Esophagus squamous epithelium (tissue), 5 donors: ENCODE results near the gene AHI1. TPM values are rescaled to one million over a fixed set of nuclear protein-coding genes. Genes with fewer than 3 reads are reported as not detected.

Experiments
- DNase-seq: peaks from one replicate; lab custom pipeline; 2025; lab: John Stamatoyannopoulos, UW
- H3K27ac ChIP-seq, 4 donors: fragments of 200-600 bp; sonication (generic); one replicate each; pipeline ENCODE4 v1.5.1; 2016 to 2019; ENCODE audit warnings: mild to moderate bottlenecking in 1 of 4
- H3K27me3 ChIP-seq, 4 donors: fragments of 200-600 bp; sonication (generic); 1 replicate in 3 of 4; 2 replicates in 1 of 4; pipeline versions ENCODE4 v1.5.1 to v1.6.0; 2017 to 2021; ENCODE audit warnings: antibody characterized with exemption in 1 of 4
- H3K36me3 ChIP-seq, 3 donors: fragments of 200-600 bp; sonication (generic); one replicate each; pipeline ENCODE4 v1.5.1; 2016 to 2019
- H3K4me1 ChIP-seq, 3 donors: fragments of 200-600 bp; sonication (generic); one replicate each; pipeline ENCODE4 v1.5.1; 2017 to 2019
- H3K4me3 ChIP-seq, 4 donors: fragments of 200-600 bp; sonication (generic); 1 replicate in 3 of 4; 2 replicates in 1 of 4; pipeline ENCODE4 v1.5.1; 2016 to 2019; ENCODE audit warnings: mild to moderate bottlenecking in 2 of 4, moderate library complexity in 1 of 4
- H3K9me3 ChIP-seq, 3 donors: fragments of 200-600 bp; sonication (generic); one replicate each; pipeline ENCODE4 v1.5.1; 2016 to 2019
- CTCF ChIP-seq, 6 experiments: fragments of 450-650 bp in 4 of 6; fragments of 200-600 bp in 2 of 6; sonication (generic) in 2 of 6; IDR thresholded peaks; one replicate each; pipeline ENCODE4 v1.5.1; 2016 to 2019; ENCODE audit warnings: antibody characterized with exemption in 6 of 6, mild to moderate bottlenecking in 4 of 6, moderate library complexity in 4 of 6
- POLR2A ChIP-seq, 4 donors: fragments of 450-650 bp; IDR thresholded peaks; one replicate each; pipeline ENCODE4 v1.6.1; 2017; ENCODE audit warnings: antibody characterized with exemption in 4 of 4, mild to moderate bottlenecking in 4 of 4, moderate library complexity in 3 of 4
- WGBS, 2 donors: methylation state at CpG; one replicate each; pipeline ENCODE4 v1.1.5; 2018; 5-methylcytosine and 5-hydroxymethylcytosine counted together
- intact Hi-C: fragments of 100-400 bp; cut with DNase I; formaldehyde crosslinking; loops from one replicate; pipeline ENCODE4 v1.15.0; 2022
- total RNA-seq, 4 donors: library from RNA; depleted of rRNA; stranded (reverse); fragments of >200 nt; gene quantifications; one replicate each; pipeline ENCODE4 v1.1.0, GENCODE V29; 2016
- donor health status: DM: yes; HTN: yes; CAD: no.

The AHI1 gene
- total RNA-seq, 4 donors from 2014 or later: 4.5 to 24.2 (median 7.6) TPM

GRCh38 chr6:135320721-135321621 is 176.6 kb downstream of the AHI1 start:
- intact Hi-C loops: no loop called here
- DNase-seq: no peak
- Histone ChIP-seq H3K4me1 (peaks cover 0 to 3% (median 0%) of the 10 kb centered on the region in 3 donors), H3K27ac (no peak overlapping the region), H3K36me3 (peaks cover 0 to 15% (median 0%) of the 10 kb centered on the region in 3 donors), H3K9me3 (no peaks in the 10 kb centered on the region), H3K4me3 (no peak overlapping the region), H3K27me3 (no peaks in the 10 kb centered on the region)
- WGBS, 2 donors: 82 to 87% methylated on average over 8 of the region's 8 CpGs
- TF ChIP-seq CTCF (IDR thresholded peaks at IDR 0.05) (no peak), POLR2A (IDR thresholded peaks at IDR 0.05) (no peak)

- no peaks in the 10 kb centered on the region for H3K27me3 ChIP-seq
- H3K4me1 ChIP-seq: no peaks in the 10 kb centered on the region
- no peak for DNase-seq
- intact Hi-C loops: no loop called here
- peaks cover 0 to 21% (median 0%) of the 10 kb centered on the region in 3 donors for H3K36me3 ChIP-seq
- no peak for TF ChIP-seq POLR2A (IDR thresholded peaks at IDR 0.05)
- TF ChIP-seq CTCF (IDR thresholded peaks at IDR 0.05): no peak
- no peaks in the 10 kb centered on the region for H3K9me3 ChIP-seq
- H3K4me3 ChIP-seq: no peak overlapping the region
- WGBS, 2 donors: 83 to 84% methylated on average over 2 of the region's 2 CpGs
- no peak overlapping the region for H3K27ac ChIP-seq
Measured at GRCh38 chr6:135319819-135320218, 177.7 kb downstream of the AHI1 start.

GRCh38 chr6:135318738-135319469 is 178.6 kb downstream of the AHI1 start:
- H3K9me3 ChIP-seq: no peaks in the 10 kb centered on the region
- H3K4me3 ChIP-seq: no peak overlapping the region
- no peaks in the 10 kb centered on the region for H3K27me3 ChIP-seq
- WGBS, 2 donors: 91% methylated on average over 8 of the region's 8 CpGs
- intact Hi-C loops: no loop called here
- DNase-seq: no peak
- peaks cover 0 to 21% (median 0%) of the 10 kb centered on the region in 3 donors for H3K36me3 ChIP-seq
- no peak overlapping the region for H3K27ac ChIP-seq
- no peak for TF ChIP-seq CTCF (IDR thresholded peaks at IDR 0.05)
- TF ChIP-seq POLR2A (IDR thresholded peaks at IDR 0.05): no peak
- H3K4me1 ChIP-seq: no peaks in the 10 kb centered on the region

GRCh38 chr6:135314543-135314942 is 183.0 kb downstream of the AHI1 start:
- intact Hi-C loops: no loop called here
- H3K36me3 ChIP-seq: peaks cover 0 to 21% (median 0%) of the 10 kb centered on the region in 3 donors
- no peak overlapping the region for H3K4me3 ChIP-seq
- H3K9me3 ChIP-seq: no peaks in the 10 kb centered on the region
- no peaks in the 10 kb centered on the region for H3K27me3 ChIP-seq
- TF ChIP-seq CTCF (IDR thresholded peaks at IDR 0.05): no peak
- no peak for TF ChIP-seq POLR2A (IDR thresholded peaks at IDR 0.05)
- WGBS, 2 donors: 75 to 100% methylated on average over 1 of the region's 1 CpG
- peaks cover 0 to 23% (median 0%) of the 10 kb centered on the region in 3 donors for H3K4me1 ChIP-seq
- no peak overlapping the region for H3K27ac ChIP-seq
- no peak for DNase-seq
